NCI-H1436 (cell line): ENCODE measurements around the gene AKR1A1.
A peak's percentile ranks its signal among the peaks of the same experiment; 100 is the strongest.
"Not testable (repeated sequence)": the region's sequence is repeated elsewhere in the genome, so short reads cannot be mapped to it uniquely, and the experiment has no call there.

ENCODE experiments used
- DNase-seq: peaks from one replicate; lab custom pipeline; 2025; lab: John Stamatoyannopoulos, UW

The AKR1A1 gene

DNA sequence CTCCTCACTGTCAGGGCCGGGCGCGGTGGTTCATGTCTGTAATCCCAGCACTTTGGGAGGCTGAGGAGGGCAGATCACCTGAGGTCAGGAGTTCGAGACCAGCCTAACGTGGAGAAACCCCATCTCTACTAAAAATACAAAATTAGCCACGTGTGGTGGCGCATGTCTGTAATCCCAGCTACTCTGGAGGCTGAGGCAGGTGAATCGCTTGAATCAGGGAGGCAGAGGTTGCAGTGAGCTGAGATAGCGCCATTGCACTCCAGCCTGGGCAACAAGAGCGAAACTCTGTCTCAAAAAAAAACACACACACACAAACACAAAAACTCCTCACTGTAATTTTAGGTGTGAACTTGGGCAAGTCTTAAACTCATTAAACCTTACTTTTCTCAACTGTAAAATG, 26.7 kb upstream of the AKR1A1 start:
- DNase-seq, result not testable (repeated sequence)

GRCh38 chr1:45526135-45526644, 24.4 kb upstream of the AKR1A1 start:
- DNase-seq, result no peak

DNA sequence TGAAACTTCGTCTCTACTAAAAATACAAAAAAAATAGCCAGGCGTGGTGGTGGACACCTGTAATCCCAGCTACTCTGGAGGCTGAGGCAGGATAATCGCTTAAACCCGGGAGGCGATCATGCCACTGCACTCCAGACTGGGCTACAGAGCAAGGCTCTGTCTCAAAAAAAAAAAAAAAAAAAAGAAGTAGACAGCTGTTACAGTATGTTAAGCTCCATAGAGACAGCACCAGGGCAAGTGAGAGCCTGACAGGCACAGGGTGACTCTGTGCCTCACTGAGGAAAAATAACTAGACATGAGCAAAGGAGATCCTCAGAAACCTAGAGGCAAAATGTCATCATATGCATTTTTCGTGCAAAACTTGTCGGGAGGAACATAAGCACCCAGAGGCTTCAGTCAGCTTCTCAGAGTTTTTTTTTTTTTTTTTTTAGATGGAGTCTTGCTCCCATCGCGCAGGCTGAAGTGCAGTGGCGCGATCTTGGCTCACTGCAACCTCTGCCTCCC, 19.9 kb upstream of the AKR1A1 start:
- DNase-seq, result no peak

- no peak for DNase-seq
These were observed 18.8 kb upstream of the AKR1A1 start for GRCh38 chr1:45531873-45532272.

GRCh38 chr1:45535988-45536766, 14.4 kb upstream of the AKR1A1 start:
- no peak for DNase-seq

DNA sequence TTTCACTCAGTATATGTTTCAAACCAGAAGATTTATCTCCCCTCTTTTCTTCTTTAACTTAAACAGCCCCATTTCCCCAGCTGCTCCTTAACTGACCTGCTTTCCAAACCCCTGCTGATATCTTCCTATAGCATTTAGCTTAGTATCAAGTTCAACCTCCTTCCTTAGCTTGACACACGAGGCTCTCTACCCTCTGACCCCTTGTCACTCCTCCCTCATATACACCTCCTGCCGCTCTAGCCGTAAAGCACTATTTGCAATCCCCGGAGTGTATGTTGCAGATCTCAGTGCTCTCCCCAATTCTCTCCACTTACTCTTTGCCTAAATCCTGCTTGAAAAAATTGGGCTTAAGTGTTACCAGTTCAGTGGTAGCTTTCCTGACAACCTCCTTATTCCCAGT, 13.7 kb upstream of the AKR1A1 start:
- no peak for DNase-seq

GRCh38 chr1:45541193-45541592, 9.4 kb upstream of the AKR1A1 start:
- no peak for DNase-seq

GRCh38 chr1:45542591-45542990, 8.0 kb upstream of the AKR1A1 start:
- no peak for DNase-seq

DNA sequence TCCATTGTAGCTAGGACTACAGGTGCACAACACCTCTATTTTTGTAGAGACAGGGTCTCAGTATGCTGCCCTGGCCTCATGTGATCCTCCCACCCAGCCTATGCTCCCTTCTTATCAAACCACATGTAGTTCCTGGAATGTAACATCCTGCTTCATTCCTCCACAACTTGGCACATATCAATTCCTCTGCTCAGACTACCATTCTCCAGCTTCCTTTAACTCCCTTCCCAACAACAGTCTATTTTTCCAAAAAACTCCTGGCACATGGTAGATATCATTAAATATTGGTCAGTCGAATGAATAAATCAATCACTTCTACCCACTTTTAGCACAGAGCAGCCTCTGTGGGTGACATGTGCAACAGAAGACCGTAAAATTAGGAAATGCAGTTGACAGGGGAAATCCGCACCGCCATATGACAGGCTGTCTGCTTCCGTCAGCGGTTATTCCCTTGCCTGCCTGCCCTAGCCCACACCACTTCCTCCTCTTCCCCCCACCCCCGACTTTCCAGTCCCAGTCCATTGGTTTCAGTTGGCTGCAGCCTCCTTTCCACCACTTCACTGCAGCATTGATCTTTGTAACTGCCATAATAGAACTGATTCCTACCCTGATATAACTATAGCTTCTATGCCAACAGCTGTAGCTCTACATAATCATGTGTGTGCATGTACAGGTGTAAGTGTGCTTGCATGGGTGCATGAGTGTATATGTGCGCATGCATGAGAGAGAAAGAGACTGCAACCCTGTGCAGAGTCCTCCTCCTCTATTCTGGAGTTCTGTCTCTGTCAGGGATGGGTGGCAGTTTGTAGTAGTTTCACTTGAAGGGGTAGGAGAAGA, 6.8 kb upstream of the AKR1A1 start:
- no peak for DNase-seq

- no peak for DNase-seq
These were observed 6.1 kb upstream of the AKR1A1 start for GRCh38 chr1:45544530-45544929.

- no peak for DNase-seq
These were observed 5.6 kb upstream of the AKR1A1 start for GRCh38 chr1:45545019-45545493.

DNA sequence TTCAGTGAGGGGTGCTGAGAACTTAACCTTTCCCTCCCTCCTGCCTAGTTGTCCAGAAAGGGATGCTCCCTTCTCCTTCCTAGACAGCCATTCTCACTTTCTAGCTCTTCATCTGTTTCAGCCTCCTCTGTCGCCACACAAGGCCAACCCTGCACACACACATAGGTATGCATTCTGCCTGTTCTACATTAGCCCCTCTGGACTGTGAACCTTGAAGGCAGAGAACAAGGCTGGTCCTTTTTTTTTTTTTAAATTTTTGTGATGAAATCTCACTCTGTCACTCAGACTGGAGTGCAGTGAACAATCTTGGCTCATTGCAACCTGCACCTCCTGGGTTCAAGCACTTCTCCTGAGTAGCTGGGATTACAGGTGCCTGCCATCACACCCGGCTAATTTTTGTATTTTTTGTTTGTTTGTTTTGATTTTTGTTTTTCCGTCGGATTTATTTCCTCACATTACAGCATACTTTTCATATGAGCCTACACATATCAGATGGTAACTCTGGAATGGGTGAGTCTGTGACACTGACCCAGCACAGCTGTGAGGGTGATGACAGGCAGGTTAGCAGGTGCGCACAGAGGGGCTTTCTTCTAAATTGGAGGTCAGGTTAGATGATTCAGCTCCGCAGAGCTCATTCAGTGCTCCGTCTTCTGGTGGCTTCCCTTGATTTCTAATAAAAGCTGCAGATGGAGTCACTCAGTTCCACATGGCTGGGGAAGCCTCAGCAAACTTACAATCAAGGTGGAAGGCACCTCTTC, 4.9 kb upstream of the AKR1A1 start:
- DNase-seq, result no peak

GRCh38 chr1:45551684-45552083, 1.1 kb downstream of the AKR1A1 start:
- DNase-seq, result no peak

DNA sequence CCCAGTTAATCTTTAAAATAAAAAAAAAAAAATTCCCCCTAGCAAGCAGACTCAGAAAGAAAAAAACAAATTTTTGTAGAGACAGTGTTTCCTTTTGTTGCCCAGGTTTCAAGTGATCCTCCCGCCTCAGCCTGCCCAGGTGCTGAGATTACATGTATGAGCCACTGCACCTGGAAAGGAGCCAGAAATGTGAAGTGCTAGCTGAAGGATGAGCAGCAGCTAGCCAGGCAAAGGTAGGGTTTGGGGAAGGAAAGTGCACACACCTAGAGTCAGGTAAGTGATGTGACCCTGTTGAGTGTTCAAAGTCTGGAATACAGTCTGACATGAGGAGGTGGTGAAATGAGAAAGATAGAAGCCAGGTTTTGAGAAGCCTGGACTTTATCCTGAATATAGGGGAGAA, 1.7 kb downstream of the AKR1A1 start:
- DNase-seq, result peak; percentile 20

DNA sequence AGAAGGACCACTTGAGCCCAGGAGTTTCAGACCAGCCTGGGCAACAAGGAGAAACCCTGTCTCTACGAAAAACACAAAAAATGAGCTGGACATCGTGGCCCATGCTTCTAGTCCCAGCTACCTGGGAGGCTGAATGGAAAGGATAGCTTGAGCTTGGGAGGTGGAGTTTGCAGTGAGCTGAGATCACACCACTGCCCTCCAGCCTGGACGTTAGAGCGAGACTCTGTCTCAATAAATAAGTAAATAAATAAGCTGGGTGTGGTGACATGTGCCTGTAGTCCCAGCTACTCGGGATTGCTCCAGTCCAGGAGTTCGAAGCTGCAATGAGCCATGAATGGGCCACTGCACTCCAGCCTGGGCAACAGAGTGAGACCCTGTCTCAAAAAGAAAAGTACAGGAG, 3.6 kb downstream of the AKR1A1 start:
- no peak for DNase-seq

DNA sequence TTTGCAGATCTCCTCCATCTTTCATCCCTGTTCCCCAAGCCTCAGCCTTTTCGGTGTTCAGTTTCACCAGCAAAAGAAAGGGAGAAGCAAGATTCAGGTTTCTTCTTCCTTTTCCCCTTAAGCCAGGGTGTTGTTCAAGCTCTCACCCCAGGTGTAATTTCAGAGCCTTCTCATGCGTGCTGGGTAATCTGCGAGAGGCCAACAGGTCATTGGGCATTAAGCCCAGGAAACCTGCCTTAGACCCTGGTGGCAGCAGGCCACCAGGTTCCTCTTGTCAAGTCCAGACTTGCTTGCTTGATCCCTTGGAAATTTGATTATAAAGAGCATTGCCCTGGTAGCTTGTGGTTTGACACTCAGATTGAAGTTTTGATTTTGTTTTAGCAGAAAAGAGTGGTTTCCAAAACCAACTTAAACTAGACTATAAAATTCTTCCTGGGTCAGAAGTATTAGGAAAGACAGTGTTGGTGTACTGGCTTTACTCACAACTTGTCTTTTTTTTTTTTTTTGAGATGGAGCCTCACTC, 6.9 kb downstream of the AKR1A1 start:
- no peak for DNase-seq

DNA sequence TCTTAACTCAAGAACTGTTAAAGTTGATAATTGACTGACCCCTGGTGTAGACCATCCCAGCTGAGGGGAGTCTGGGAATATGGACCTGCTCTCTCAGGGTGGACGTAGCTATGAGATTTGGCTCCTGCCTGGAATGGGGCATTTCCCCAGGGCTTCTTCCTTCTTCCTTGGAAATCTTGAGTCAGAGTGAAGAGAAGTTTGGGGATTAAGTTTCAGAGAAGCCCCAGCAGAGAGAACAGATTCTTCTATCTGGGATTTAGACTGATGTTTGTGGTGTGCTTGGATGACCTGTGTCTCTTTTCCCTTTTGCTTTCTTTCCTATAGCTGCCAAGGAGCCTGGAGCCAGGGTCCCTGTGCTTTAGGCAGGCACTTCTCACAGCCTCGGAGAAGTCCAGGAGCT, 13.2 kb downstream of the AKR1A1 start:
- no peak for DNase-seq

GRCh38 chr1:45566722-45567121, 16.1 kb downstream of the AKR1A1 start:
- no peak for DNase-seq

DNA sequence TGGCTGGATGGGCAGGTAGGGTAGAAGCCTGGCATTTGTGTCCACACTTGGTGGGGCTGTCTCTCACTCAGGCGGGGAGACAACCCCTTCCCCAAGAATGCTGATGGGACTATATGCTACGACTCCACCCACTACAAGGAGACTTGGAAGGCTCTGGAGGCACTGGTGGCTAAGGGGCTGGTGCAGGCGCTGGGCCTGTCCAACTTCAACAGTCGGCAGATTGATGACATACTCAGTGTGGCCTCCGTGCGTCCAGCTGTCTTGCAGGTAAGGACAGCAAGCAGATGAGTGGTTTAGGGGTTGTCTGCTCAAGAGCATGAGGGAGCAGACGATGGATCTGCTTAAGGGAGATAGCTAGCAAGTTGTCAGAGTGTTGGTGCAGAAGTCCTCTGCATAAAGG, 17.3 kb downstream of the AKR1A1 start:
- no peak for DNase-seq

GRCh38 chr1:45568421-45568820, 17.8 kb downstream of the AKR1A1 start:
- DNase-seq, result no peak

DNA sequence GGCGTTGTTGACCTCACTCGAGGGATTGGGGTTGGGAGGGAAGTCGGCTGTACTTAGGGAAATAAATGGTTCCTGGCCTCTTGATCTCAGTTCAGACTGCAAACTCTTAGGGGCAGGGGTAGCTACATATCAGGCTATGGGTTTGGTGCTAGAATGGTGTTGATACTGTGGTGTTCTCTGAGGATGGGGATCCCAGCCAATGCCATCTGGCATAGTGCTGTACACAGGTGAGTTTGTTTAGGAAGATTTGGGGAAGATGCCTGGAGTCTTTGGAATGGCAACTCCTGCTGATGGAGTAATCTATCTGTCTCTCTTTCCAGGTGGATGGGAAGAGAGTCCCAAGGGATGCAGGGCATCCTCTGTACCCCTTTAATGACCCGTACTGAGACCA, 18.9 kb downstream of the AKR1A1 start:
- no peak for DNase-seq
